Endothelial cell of umbilical vein (primary cell): ENCODE results near the gene VSIG1. TPM values are rescaled to one million over a fixed set of nuclear protein-coding genes. Genes with fewer than 3 reads are reported as not detected.
A peak's percentile ranks its signal among the peaks of the same experiment; 100 is the strongest.

Experiments used
- BruUV-seq: library from RNA; stranded (reverse); fragments of 400-500 nt; replicated peaks from 2 replicates; lab custom pipeline; 2021; lab: Mats Ljungman, UMichigan
- CTCF ChIA-PET: fragments of 300-600, 350-600 bp; sonication (Branson Sonifier 250); formaldehyde crosslinking; loops from one replicate; lab custom pipeline; 2021; ENCODE audit warnings: antibody characterized with exemption, inconsistent platforms; lab: Charles Lee
- POLR2A ChIA-PET: fragments of 300-600, 350-600 bp; sonication (Branson Sonifier 250); formaldehyde crosslinking; loops from one replicate; lab custom pipeline; 2021; ENCODE audit warnings: antibody characterized with exemption, inconsistent platforms; lab: Charles Lee
- DNase-seq: peaks from one replicate; pipeline ENCODE4 v3.0.0-alpha.2; 2011; ENCODE audit warnings: low read depth, low spot score
- FAIRE-seq: peaks from 2 replicates; lab custom pipeline; 2011; peaks lifted over from hg19 to GRCh38; lab: Jason Lieb, UNC
- H2AFZ ChIP-seq: 2 replicates; pipeline ENCODE4 v1.6.0; 2012; ENCODE audit warnings: low read depth, low read length, control low read depth, inconsistent platforms
- H3K27ac ChIP-seq: 2 replicates; pipeline ENCODE4 v1.5.1; 2011; ENCODE audit warnings: low read depth, mild to moderate bottlenecking, control low read depth, low read length, moderate library complexity; ENCODE audit not compliant: insufficient read depth
- H3K27me3 ChIP-seq, 2 experiments: 2 replicates each; pipeline versions ENCODE4 v1.6.0 to v1.6.1; 2011; ENCODE audit warnings: low read length in 2 of 2, mixed read lengths in 1 of 2; ENCODE audit not compliant: control insufficient read depth in 2 of 2, insufficient read depth in 2 of 2
- H3K36me3 ChIP-seq, 2 experiments: 2 replicates in 1 of 2; 3 replicates in 1 of 2; pipeline ENCODE4 v1.5.1; 2011; ENCODE audit warnings: low read length in 2 of 2, mild to moderate bottlenecking in 1 of 2, moderate library complexity in 1 of 2; ENCODE audit not compliant: control insufficient read depth in 2 of 2, insufficient read depth in 2 of 2; ENCODE audit errors: extremely low read depth in 1 of 2
- H3K4me1 ChIP-seq: 3 replicates; pipeline ENCODE4 v1.5.1; 2011; ENCODE audit warnings: mild to moderate bottlenecking, low read length; ENCODE audit not compliant: control insufficient read depth, insufficient read depth; ENCODE audit errors: extremely low read depth
- H3K4me2 ChIP-seq: 2 replicates; pipeline ENCODE4 v1.6.1; 2011; ENCODE audit warnings: low read length, control low read depth, mixed read lengths; ENCODE audit not compliant: insufficient read depth
- H3K4me3 ChIP-seq, 3 experiments: fragments of 200-600 bp in 1 of 3; sonication (generic), shearing (Covaris generic) in 1 of 3; replicated peaks in 1 of 3; 2 replicates each; pipeline ENCODE4 v1.5.1; 2011 to 2016; ENCODE audit warnings: control low read depth in 3 of 3, low read length in 3 of 3, mild to moderate bottlenecking in 2 of 3, inconsistent platforms in 1 of 3, low read depth in 1 of 3, moderate library complexity in 1 of 3; ENCODE audit not compliant: insufficient read depth in 1 of 3
- H3K79me2 ChIP-seq: 2 replicates; pipeline ENCODE4 v1.6.0; 2012; ENCODE audit warnings: low read length, inconsistent platforms; ENCODE audit not compliant: control insufficient read depth, insufficient read depth
- H3K9ac ChIP-seq: replicated peaks from 2 replicates; pipeline ENCODE3; 2011; ENCODE audit warnings: low read length, control low read depth; ENCODE audit not compliant: insufficient read depth; ENCODE audit errors: extremely low read depth
- H3K9me1 ChIP-seq: replicated peaks from 3 replicates; pipeline ENCODE4 v1.6.0; 2011; ENCODE audit warnings: mild to moderate bottlenecking, low read length; ENCODE audit not compliant: control insufficient read depth, insufficient read depth; ENCODE audit errors: extremely low read depth
- H3K9me3 ChIP-seq: replicated peaks from 2 replicates; pipeline ENCODE4 v1.5.1; 2012; ENCODE audit warnings: low read length, inconsistent platforms; ENCODE audit not compliant: control insufficient read depth, insufficient read depth
- H4K20me1 ChIP-seq: replicated peaks from 2 replicates; pipeline ENCODE3; 2011; ENCODE audit warnings: mild to moderate bottlenecking, low read length; ENCODE audit not compliant: control insufficient read depth, insufficient read depth; ENCODE audit errors: extremely low read depth
- FOS ChIP-seq: IDR thresholded peaks from 2 replicates; pipeline ENCODE4 v1.6.1; 2011; ENCODE audit warnings: mild to moderate bottlenecking, low read length, moderate library complexity, borderline replicate concordance; ENCODE audit not compliant: insufficient read depth
- GATA2 ChIP-seq: IDR thresholded peaks from 2 replicates; pipeline ENCODE4 v1.7.0; 2011; ENCODE audit warnings: low read depth, mild to moderate bottlenecking, moderate library complexity, mixed read lengths, low read length; ENCODE audit not compliant: insufficient read length, insufficient read depth
- JUN ChIP-seq: IDR thresholded peaks from 2 replicates; pipeline ENCODE4 v1.6.1; 2011; ENCODE audit warnings: borderline replicate concordance, low read depth; ENCODE audit not compliant: insufficient read length, insufficient read depth
- MYC ChIP-seq: IDR thresholded peaks from one replicate; pipeline ENCODE4 v1.6.1; 2011; ENCODE audit warnings: mild to moderate bottlenecking, low read depth, low read length
- POLR2A ChIP-seq: IDR thresholded peaks from 2 replicates; pipeline ENCODE4 v1.6.1; 2012; ENCODE audit warnings: low read depth, mild to moderate bottlenecking, control low read depth, low read length
- POLR2AphosphoS5 ChIP-seq: IDR thresholded peaks from 2 replicates; pipeline ENCODE4 v1.6.1; 2012; ENCODE audit warnings: low read depth, mild to moderate bottlenecking, control low read depth, low read length, moderate library complexity; ENCODE audit not compliant: insufficient read depth
- dilution Hi-C: fragments of 300-500 bp; cut with MboI; formaldehyde crosslinking; loops from one replicate; pipeline ENCODE4 v1.15.0; 2019; ENCODE audit warnings: low sequenced_read_pairs; ENCODE audit not compliant: extremely low pct_ligation_motif_present
- intact Hi-C: fragments of 100-400 bp; cut with micrococcal nuclease; formaldehyde crosslinking; loops from one replicate; pipeline ENCODE4 v1.10.0; 2022
- polyA plus RNA-seq, 4 experiments: library from polyadenylated mRNA; depleted of rRNA in 3 of 4; stranded (reverse) in 3 of 4; unstranded in 1 of 4; fragments of >200 nt; gene quantifications; 2 replicates each; pipeline versions ENCODE4 v1.2.1 to v1.2.3, GENCODE V29; 2011 to 2012; ENCODE audit warnings: missing spikeins in 1 of 4
- total RNA-seq: library from RNA; stranded (reverse); gene quantifications from 2 replicates; pipeline ENCODE4 v1.2.3, GENCODE V29; 2021
- TF ChIP-seq, protein P1 (sequence below): IDR thresholded peaks from 2 replicates; pipeline ENCODE4 v1.6.1; 2011; ENCODE audit not compliant: insufficient read depth, insufficient read length
- TF ChIP-seq, protein P2 (sequence below), 2 donors: IDR thresholded peaks; 1 replicate in 1 of 2; 2 replicates in 1 of 2; pipeline ENCODE4 v1.5.1; 2011; ENCODE audit warnings: low read length in 2 of 2, mild to moderate bottlenecking in 2 of 2, moderate library complexity in 2 of 2, control low read depth in 1 of 2, inconsistent platforms in 1 of 2, low read depth in 1 of 2; ENCODE audit not compliant: insufficient read depth in 1 of 2; ENCODE audit errors: extremely low read depth in 1 of 2

VSIG1 gene
- total and polyA plus RNA-seq, 2 donors (not counting 3 experiments of a cell fraction or from before 2014, with no cell fraction given) = 1.5 to 2.1 TPM

DNA sequence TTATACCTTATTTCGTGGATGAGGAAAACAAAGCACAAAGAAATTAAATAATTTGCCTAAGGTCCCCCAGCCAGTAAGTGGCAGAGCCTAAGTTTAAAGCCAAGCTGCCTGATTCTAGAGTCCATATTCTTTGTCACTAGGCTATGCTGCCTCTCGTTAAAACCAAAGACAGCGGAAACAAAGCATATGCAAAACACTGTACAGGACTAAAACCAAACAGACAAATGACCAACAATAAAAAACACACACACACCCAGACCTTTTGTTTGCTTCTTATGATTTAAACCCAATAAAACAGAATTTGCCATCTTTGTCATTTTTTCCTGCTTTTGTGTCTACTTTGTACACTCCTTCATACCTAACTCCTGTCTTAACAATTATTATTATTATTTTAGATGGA is 10.1 kb upstream of the VSIG1 start:
- POLR2A ChIA-PET = no interaction called here

More for the DNA sequence above, 10.1 kb upstream of the VSIG1 start:
- Histone ChIP-seq H3K79me2 (no peaks in the 10 kb centered on the region), H3K4me3 (no peak overlapping the region), H3K9ac (no peak overlapping the region), H3K9me3 (no peaks in the 10 kb centered on the region), H3K36me3 (no peaks in the 10 kb centered on the region), H3K4me1 (peaks cover 14% of the 10 kb centered on the region), H3K27me3 (no peaks in the 10 kb centered on the region), H3K9me1 (no peaks in the 10 kb centered on the region), H4K20me1 (no peaks in the 10 kb centered on the region), H3K27ac (no peak overlapping the region), H3K4me2 (no peak overlapping the region), H2AFZ (no peak overlapping the region)
- intact Hi-C loops = no loop called here
- no peak for DNase-seq
- no TSS peak for BruUV-seq
- TF ChIP-seq FOS (no peak), GATA2 (no peak), MYC (no peak), JUN (no peak), POLR2A (no peak), POLR2AphosphoS5 (no peak)
- TF ChIP-seq, protein P1, sequence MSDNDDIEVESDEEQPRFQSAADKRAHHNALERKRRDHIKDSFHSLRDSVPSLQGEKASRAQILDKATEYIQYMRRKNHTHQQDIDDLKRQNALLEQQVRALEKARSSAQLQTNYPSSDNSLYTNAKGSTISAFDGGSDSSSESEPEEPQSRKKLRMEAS = no peak
- TF ChIP-seq, protein P2, sequence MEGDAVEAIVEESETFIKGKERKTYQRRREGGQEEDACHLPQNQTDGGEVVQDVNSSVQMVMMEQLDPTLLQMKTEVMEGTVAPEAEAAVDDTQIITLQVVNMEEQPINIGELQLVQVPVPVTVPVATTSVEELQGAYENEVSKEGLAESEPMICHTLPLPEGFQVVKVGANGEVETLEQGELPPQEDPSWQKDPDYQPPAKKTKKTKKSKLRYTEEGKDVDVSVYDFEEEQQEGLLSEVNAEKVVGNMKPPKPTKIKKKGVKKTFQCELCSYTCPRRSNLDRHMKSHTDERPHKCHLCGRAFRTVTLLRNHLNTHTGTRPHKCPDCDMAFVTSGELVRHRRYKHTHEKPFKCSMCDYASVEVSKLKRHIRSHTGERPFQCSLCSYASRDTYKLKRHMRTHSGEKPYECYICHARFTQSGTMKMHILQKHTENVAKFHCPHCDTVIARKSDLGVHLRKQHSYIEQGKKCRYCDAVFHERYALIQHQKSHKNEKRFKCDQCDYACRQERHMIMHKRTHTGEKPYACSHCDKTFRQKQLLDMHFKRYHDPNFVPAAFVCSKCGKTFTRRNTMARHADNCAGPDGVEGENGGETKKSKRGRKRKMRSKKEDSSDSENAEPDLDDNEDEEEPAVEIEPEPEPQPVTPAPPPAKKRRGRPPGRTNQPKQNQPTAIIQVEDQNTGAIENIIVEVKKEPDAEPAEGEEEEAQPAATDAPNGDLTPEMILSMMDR (IDR thresholded peaks at IDR 0.05; ENCODE audit: extremely low read depth in 1 of 2, insufficient read depth in 1 of 2, low read depth in 1 of 2, low read length in 2 of 2) = no peak
- FAIRE-seq = peak; percentile 24
- dilution Hi-C loops = no loop called here
- CTCF ChIA-PET = no interaction called here
